GM10266 (cell line): Measurements from ENCODE around the gene SLC38A1.
"Not testable (repeated sequence)": the region's sequence is repeated elsewhere in the genome, so short reads cannot be mapped to it uniquely, and the experiment has no call there.

ENCODE experiments used
- DNase-seq: peaks from one replicate; pipeline ENCODE4 v3.0.0; 2012; ENCODE audit errors: extremely low spot score
- CTCF ChIP-seq: IDR thresholded peaks from 2 replicates; pipeline ENCODE4 v1.5.1; 2012; ENCODE audit warnings: mild to moderate bottlenecking, low read depth; ENCODE audit not compliant: control insufficient read depth, insufficient read depth; ENCODE audit errors: missing control alignments

Gene SLC38A1

GRCh38 chr12:46258129-46258528 lies 10.7 kb downstream of the SLC38A1 start:
- TF ChIP-seq CTCF = no peak
- no peak for DNase-seq

- no peak for TF ChIP-seq CTCF
- no peak for DNase-seq
Measured at GRCh38 chr12:46256942-46257341, 11.9 kb downstream of the SLC38A1 start.

- no peak for TF ChIP-seq CTCF
- DNase-seq = no peak
Measured at GRCh38 chr12:46253544-46254162, 15.2 kb downstream of the SLC38A1 start.

GRCh38 chr12:46251994-46252393 lies 16.8 kb downstream of the SLC38A1 start:
- DNase-seq = not testable (repeated sequence)

- DNase-seq = not testable (repeated sequence)
Measured at GRCh38 chr12:46249960-46250359, 18.9 kb downstream of the SLC38A1 start.

- DNase-seq = no peak
- no peak for TF ChIP-seq CTCF
Measured at GRCh38 chr12:46246021-46246700, 22.7 kb downstream of the SLC38A1 start.

GRCh38 chr12:46244997-46245396 lies 23.8 kb downstream of the SLC38A1 start:
- TF ChIP-seq CTCF = no peak
- no peak for DNase-seq

GRCh38 chr12:46244273-46244915 lies 24.4 kb downstream of the SLC38A1 start:
- DNase-seq = no peak
- no peak for TF ChIP-seq CTCF
